Fibroblast of mammary gland (primary cell): Measurements from ENCODE around the gene AHSP.
A peak's percentile ranks its signal among the peaks of the same experiment; 100 is the strongest.
"Not testable (repeated sequence)": the region's sequence is repeated elsewhere in the genome, so short reads cannot be mapped to it uniquely, and the experiment has no call there.

ENCODE experiments used
- DNase-seq: peaks from one replicate; pipeline ENCODE4 v3.0.0-alpha.2; 2010; ENCODE audit warnings: low read depth
- H3K4me3 ChIP-seq: 2 replicates; pipeline ENCODE4 v1.5.1; 2011; ENCODE audit warnings: low read depth, mild to moderate bottlenecking, low read length, moderate library complexity; ENCODE audit not compliant: control insufficient read depth
- CTCF ChIP-seq: conservative IDR thresholded peaks from 2 replicates; pipeline ENCODE4 v1.5.1; 2011; ENCODE audit warnings: low read depth, low read length, inconsistent platforms; ENCODE audit not compliant: control insufficient read depth, insufficient read depth

The AHSP gene

DNA sequence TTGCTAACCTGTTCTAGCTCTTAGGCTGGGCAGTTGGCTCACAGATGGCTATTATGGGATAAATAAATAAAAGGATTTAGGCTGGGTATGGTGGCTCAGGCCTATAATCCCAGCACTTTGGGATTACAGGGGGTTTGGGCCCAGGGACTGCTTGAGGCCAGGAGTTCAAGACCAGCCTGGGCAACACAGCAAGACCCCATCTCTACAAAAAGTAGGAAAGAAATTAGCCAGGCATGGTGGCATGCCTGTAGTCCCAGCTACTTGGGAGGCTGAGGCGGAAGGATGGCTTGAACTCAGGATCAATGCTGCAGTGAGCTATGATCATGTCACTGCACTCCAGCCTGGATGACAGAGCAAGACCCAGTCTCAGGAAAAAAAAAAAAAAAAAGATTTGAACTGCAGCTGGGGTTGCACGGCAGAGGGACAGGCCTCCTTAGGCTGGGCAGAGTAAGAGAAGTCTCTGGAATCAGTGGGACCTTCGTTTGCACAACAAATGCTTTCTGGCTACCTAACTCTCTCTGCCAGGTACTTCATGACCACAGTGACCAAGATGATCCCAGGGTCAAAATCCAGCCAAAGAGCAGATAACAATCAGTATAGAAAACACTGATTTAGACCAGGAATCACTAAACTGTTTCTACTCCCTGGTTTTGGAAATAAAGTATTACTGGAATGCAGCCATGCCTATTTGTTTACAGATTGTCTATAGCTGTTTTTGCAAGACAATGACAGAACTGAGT, 26.3 kb upstream of the AHSP start:
- no peak for DNase-seq
- H3K4me3 ChIP-seq, result no peak overlapping the region
- TF ChIP-seq CTCF, result no peak

DNA sequence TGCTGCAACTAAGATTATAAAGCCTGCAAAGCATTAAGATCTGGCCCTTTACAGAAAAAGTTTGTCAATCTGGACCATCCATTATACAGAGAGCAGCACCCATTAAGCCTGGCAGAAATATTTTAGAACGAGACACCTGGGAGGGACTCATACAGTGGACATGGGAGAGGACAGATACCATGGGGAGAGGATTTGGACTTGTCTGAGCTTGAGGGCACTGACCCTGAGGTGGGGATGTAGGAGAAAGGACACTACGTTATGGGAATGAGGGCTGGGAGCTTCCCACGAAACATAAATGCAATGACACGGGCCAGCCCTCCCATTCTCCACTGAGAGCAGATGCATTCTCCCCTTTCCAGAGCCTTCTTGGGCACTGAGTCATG, 25.7 kb upstream of the AHSP start:
- H3K4me3 ChIP-seq, result no peak overlapping the region
- no peak for DNase-seq
- TF ChIP-seq CTCF, result no peak

- no peak overlapping the region for H3K4me3 ChIP-seq
- peak; percentile 41 for DNase-seq
- no peak for TF ChIP-seq CTCF
Measured at GRCh38 chr16:31502981-31503380, 24.7 kb upstream of the AHSP start.

- DNase-seq, H3K4me3 ChIP-seq: not testable (repeated sequence)
Measured at GRCh38 chr16:31503555-31503954, 24.1 kb upstream of the AHSP start.

GRCh38 chr16:31504159-31504558, 23.5 kb upstream of the AHSP start:
- TF ChIP-seq CTCF, result no peak
- H3K4me3 ChIP-seq, result no peak overlapping the region
- no peak for DNase-seq

- no peak overlapping the region for H3K4me3 ChIP-seq
- DNase-seq, result no peak
- no peak for TF ChIP-seq CTCF
Measured at GRCh38 chr16:31505483-31505882, 22.2 kb upstream of the AHSP start.

GRCh38 chr16:31507617-31507928, 20.1 kb upstream of the AHSP start:
- H3K4me3 ChIP-seq, result peak overlapping the region; percentile 94
- DNase-seq, result no peak
- no peak for TF ChIP-seq CTCF
